ENCODE results near the gene KHK.

DNA sequence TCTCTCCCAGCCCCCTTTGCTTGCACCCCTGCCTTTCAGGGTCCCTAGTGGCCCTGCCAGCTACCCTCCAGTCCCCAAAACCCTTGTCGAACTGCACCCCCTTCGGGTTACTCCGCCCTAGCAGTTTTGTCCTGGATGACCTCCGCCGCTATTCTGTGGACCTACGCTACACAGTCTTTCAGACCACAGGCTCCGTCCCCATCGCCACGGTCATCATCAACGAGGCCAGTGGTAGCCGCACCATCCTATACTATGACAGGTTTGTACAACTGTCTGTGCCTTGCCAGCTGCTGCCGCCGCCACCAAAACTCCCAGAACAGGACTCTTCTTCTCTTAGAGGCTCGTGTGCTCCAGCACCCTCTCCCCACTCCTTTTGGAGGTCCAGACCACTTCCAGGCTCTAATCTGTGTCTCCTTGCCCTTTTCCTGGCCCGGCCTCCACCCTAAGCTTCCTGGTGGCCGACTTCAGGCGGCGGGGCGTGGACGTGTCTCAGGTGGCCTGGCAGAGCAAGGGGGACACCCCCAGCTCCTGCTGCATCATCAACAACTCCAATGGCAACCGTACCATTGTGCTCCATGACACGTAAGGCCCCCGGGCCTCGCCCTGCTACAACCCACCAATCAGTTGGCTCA lies 7.9 kb downstream of the KHK start:
- TF ChIP-seq, protein P1, sequence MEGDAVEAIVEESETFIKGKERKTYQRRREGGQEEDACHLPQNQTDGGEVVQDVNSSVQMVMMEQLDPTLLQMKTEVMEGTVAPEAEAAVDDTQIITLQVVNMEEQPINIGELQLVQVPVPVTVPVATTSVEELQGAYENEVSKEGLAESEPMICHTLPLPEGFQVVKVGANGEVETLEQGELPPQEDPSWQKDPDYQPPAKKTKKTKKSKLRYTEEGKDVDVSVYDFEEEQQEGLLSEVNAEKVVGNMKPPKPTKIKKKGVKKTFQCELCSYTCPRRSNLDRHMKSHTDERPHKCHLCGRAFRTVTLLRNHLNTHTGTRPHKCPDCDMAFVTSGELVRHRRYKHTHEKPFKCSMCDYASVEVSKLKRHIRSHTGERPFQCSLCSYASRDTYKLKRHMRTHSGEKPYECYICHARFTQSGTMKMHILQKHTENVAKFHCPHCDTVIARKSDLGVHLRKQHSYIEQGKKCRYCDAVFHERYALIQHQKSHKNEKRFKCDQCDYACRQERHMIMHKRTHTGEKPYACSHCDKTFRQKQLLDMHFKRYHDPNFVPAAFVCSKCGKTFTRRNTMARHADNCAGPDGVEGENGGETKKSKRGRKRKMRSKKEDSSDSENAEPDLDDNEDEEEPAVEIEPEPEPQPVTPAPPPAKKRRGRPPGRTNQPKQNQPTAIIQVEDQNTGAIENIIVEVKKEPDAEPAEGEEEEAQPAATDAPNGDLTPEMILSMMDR (IDR thresholded peaks at IDR 0.05) = no peak
- TF ChIP-seq POLR2A (IDR thresholded peaks at IDR 0.05) (no peak), EP300 (IDR thresholded peaks at IDR 0.05) (no peak)
